Mesothelial cell of epicardium (in vitro differentiated cells): ENCODE measurements around the gene FOXN3. TPM values are rescaled to one million over a fixed set of nuclear protein-coding genes. Genes with fewer than 3 reads are reported as not detected.
"Not testable (repeated sequence)": the region's sequence is repeated elsewhere in the genome, so short reads cannot be mapped to it uniquely, and the experiment has no call there.

Source experiments
- DNase-seq, 2 experiments: peaks; one replicate each; pipeline ENCODE4 v3.0.0; 2021; ENCODE audit warnings: low spot score in 2 of 2; ENCODE audit not compliant: unreplicated experiment in 2 of 2
- H3K27ac Mint-ChIP-seq: 2 replicates; pipeline ENCODE4 v1.8.0; 2021; ENCODE audit warnings: mixed read lengths
- H3K27me3 Mint-ChIP-seq: 2 replicates; pipeline ENCODE4 v1.8.0; 2021; ENCODE audit warnings: low read depth, mixed read lengths
- H3K36me3 Mint-ChIP-seq: 2 replicates; pipeline ENCODE4 v1.8.0; 2021; ENCODE audit warnings: mixed read lengths
- H3K4me1 Mint-ChIP-seq: 2 replicates; pipeline ENCODE4 v1.8.0; 2021; ENCODE audit warnings: mixed read lengths
- H3K4me3 Mint-ChIP-seq: 2 replicates; pipeline ENCODE4 v1.8.0; 2021; ENCODE audit warnings: mild to moderate bottlenecking, moderate library complexity, mixed read lengths
- H3K9me3 Mint-ChIP-seq: 2 replicates; pipeline ENCODE4 v1.8.0; 2021; ENCODE audit warnings: mixed read lengths
- total RNA-seq: library from RNA; stranded (reverse); gene quantifications from 3 replicates; pipeline ENCODE4 v1.2.1, GENCODE V29; 2021
- TF ChIP-seq, protein P1 (sequence below): fragments of 200-600 bp; sonication (generic); IDR thresholded peaks from one replicate; pipeline ENCODE4 v1.5.0; 2021; ENCODE audit warnings: antibody characterized with exemption; ENCODE audit not compliant: unreplicated experiment

FOXN3 gene
- total RNA-seq, 1 donor from 2014 or later, result 124 TPM

DNA sequence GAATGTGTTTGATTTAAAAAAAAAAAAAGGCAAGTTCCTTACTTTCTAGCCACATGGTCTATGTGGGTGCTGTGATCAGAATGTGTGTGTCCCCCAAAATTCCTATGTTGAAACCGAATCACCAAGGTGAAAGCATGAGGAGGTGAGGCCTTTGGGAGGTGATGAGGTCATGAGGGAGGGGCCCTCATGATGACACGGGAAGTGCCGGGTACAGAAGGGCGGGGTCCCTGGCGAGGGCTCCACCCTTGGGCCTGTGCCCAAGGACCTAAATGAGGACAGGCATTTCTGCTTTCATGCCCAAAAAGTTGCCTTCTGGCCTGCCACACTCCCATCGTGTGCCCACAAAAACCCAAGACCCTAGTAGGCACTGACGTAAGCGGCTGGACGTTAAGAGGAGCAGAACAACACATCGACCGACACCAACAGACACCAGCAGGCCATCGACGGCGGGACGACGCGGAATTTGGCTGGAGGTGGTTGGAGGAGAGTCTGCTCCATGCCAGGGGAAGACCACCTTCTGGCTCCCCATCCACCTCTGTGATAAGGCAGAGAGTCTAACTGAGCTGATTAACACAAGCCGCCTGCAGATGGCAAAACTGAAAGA is 211.8 kb downstream of the FOXN3 start:
- Mint-ChIP-seq H3K27me3 (no peaks in the 10 kb centered on the region), H3K9me3 (no peaks in the 10 kb centered on the region), H3K4me3 (no peak overlapping the region), H3K36me3 (peaks cover 14% of the 10 kb centered on the region), H3K27ac (no peak overlapping the region), H3K4me1 (peaks cover 11% of the 10 kb centered on the region)
- DNase-seq, result no peak
- TF ChIP-seq, protein P1, sequence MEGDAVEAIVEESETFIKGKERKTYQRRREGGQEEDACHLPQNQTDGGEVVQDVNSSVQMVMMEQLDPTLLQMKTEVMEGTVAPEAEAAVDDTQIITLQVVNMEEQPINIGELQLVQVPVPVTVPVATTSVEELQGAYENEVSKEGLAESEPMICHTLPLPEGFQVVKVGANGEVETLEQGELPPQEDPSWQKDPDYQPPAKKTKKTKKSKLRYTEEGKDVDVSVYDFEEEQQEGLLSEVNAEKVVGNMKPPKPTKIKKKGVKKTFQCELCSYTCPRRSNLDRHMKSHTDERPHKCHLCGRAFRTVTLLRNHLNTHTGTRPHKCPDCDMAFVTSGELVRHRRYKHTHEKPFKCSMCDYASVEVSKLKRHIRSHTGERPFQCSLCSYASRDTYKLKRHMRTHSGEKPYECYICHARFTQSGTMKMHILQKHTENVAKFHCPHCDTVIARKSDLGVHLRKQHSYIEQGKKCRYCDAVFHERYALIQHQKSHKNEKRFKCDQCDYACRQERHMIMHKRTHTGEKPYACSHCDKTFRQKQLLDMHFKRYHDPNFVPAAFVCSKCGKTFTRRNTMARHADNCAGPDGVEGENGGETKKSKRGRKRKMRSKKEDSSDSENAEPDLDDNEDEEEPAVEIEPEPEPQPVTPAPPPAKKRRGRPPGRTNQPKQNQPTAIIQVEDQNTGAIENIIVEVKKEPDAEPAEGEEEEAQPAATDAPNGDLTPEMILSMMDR, result no peak

DNA sequence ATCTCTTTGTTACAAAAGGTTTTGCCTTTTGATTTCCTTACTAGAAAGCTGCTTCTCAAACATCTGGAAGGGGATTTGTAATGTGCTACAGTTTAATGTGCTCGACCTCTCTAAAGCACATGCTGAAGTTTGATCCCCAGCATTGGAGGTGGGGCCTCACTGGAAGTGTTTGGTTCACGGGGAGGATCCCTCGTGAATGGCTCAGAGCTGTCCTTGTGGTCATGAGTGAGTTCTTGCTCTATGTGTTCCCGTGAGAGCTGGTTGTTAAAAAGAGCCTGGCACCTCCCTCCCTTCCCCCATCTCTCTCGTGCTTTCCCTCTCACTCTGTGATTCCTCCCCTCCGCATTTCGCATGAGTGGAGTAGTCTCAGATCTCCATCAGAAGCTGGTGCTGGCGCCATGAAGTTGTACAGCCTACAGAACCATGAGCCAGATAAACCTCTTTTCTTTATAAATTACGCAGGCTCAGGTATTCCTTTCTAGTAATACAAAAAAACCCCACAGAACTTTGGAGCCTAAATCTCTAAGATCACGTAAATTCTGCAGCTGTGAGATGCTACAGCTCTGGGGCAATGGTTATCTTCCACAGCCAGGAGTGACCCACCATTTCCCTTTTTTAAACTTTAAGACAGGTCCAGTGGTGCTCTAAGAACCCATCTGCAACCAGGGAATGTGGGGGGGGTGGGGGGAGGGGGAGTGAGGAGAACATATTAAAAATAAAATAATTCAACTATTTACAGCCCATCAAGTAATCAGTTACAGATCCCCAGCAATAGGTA is 214.4 kb downstream of the FOXN3 start:
- no peak overlapping the region for H3K4me3 Mint-ChIP-seq
- TF ChIP-seq, protein P1, result no peak
- peaks cover 17% of the 10 kb centered on the region for H3K4me1 Mint-ChIP-seq
- no peaks in the 10 kb centered on the region for H3K27me3 Mint-ChIP-seq
- no peak for DNase-seq
- peaks cover 14% of the 10 kb centered on the region for H3K36me3 Mint-ChIP-seq
- no peak overlapping the region for H3K27ac Mint-ChIP-seq
- H3K9me3 Mint-ChIP-seq, result no peaks in the 10 kb centered on the region

DNA sequence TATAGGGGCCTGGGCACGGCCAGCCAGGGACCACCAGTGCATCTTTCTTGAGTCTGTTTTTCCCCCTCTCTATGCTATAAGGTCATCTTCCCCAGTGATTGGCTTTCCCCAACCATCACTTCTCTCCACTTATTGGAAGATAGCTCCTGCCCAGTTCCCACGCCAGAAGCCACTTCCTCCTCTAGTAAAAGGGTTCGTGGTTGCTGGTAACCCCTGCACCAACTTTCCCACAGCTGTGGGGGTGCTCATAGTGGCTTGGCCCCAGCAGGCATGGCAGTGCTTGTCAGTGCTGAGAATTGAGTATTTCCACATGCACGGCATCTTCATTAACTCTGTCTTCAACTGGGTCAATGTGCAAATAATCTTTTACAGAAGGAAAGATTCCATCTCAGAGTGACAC is 215.4 kb downstream of the FOXN3 start:
- H3K4me3 Mint-ChIP-seq, result no peak overlapping the region

DNA sequence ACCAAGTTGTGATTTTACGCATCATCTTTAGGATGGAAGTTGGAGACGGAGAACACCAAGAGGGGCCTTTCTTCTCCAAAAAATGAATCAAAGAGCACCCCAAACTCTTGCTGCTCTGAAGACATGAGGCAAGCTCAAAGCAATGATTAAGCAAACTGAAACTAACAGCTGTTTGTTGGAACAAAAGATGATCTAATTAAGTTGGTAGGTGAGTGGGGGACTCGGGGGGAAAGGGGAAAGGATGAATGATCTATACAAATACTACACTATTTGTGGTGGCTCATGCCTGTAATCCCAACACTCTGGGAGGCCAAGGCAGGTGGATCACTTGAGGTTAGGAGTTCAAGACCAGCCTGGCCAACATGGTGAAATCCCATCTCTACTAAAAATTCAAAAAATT is 217.7 kb downstream of the FOXN3 start:
- not testable (repeated sequence) for DNase-seq, H3K27me3 Mint-ChIP-seq, H3K4me3 Mint-ChIP-seq, H3K9me3 Mint-ChIP-seq
- H3K36me3 Mint-ChIP-seq, result peaks cover 20% of the 10 kb centered on the region
- peak overlapping the region; percentile 8 for H3K27ac Mint-ChIP-seq
- peaks cover 11% of the 10 kb centered on the region for H3K4me1 Mint-ChIP-seq

More for the DNA sequence above, 215.4 kb downstream of the FOXN3 start:
- TF ChIP-seq, protein P1, result no peak
- H3K27me3 Mint-ChIP-seq, result no peaks in the 10 kb centered on the region
- H3K27ac Mint-ChIP-seq, result no peak overlapping the region
- peaks cover 3% of the 10 kb centered on the region for H3K9me3 Mint-ChIP-seq
- H3K4me1 Mint-ChIP-seq, result peaks cover 12% of the 10 kb centered on the region
- H3K36me3 Mint-ChIP-seq, result peaks cover 18% of the 10 kb centered on the region
- DNase-seq, result no peak

DNA sequence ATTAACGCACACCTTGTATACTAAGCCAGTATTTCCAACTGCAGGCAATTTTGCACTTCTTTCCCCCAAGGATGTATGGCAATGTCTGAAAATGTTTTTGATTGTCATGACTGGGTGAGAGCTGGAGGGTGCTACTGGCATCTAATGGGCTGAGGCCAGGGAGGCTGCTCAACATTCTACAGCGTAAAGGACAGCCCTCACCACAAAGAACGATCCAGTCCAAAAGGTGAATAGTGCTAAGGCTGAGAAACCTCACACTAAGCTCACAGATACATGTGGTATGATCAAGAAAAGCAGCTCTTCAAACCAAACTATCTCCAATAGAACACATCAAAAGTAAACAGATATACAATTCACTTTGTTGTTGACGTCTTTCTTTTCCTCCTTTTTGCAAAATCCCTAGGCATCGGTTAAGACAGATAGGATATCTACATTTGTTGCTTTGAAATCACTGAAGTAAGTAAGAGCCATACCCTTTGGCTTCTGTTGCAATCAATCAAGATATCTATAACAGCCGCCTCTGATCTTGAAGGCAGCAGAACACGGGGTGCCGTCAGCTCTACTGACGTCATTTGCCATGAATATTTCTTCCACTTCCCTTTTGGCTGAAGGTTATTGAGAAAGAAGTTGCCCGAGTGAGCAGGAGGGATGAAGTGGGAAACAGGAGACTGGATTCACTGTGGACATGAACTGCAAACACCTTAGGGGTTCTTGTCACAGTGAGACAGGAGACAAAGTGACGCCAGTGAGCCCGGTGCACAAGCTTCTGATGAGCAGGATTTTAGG is 218.3 kb downstream of the FOXN3 start:
- Mint-ChIP-seq H3K27me3 (no peaks in the 10 kb centered on the region), H3K27ac (peak overlapping the region; percentile 8), H3K4me3 (no peak overlapping the region), H3K36me3 (peaks cover 24% of the 10 kb centered on the region), H3K4me1 (peaks cover 11% of the 10 kb centered on the region), H3K9me3 (peaks cover 3% of the 10 kb centered on the region)
- DNase-seq, result no peak
- TF ChIP-seq, protein P1, result no peak

DNA sequence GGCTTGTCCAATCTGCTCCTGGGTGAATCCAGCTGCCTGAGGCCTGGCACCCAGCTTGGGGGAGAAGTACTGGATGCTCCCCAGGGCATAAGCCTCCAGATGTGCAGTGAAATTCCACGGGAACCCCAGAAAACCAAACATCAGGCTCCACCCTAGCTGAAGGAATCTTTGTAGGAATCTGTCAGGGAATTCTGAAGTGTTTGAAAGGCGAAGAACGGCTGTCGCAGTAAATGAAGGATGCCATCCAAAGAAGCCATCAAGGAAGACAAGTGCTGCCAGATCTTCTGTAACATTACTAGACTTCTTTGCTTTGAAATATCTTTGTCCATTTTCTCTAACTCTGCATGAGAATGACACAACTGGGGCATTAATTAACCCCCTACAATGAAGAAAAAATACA is 219.4 kb downstream of the FOXN3 start:
- Mint-ChIP-seq H3K27ac (no peak overlapping the region), H3K27me3 (no peaks in the 10 kb centered on the region), H3K36me3 (peaks cover 24% of the 10 kb centered on the region), H3K4me1 (peaks cover 10% of the 10 kb centered on the region), H3K4me3 (no peak overlapping the region), H3K9me3 (peaks cover 7% of the 10 kb centered on the region)
- DNase-seq, result no peak
- TF ChIP-seq, protein P1, result no peak
